Natural killer cell (primary cell): ENCODE measurements around the gene FBLIM1. TPM values are rescaled to one million over a fixed set of nuclear protein-coding genes. Genes with fewer than 3 reads are reported as not detected.

Experiments used
- ATAC-seq, 3 donors: fragments of 150-1000 bp in 2 of 3; fragments of 200-7000 bp in 1 of 3; cut with Tn5 transposase; 1 replicate in 1 of 3; 2 replicates in 2 of 3; pipeline ENCODE4 v1.10.0; 2021; ENCODE audit warnings: mild to moderate bottlenecking in 2 of 3, moderate library complexity in 2 of 3
- DNase-seq, 2 donors: peaks; one replicate each; pipeline versions ENCODE4 v3.0.0 to v3.0.0-alpha.2; 2013 to 2021; ENCODE audit warnings: mixed read lengths in 1 of 2
- H3K27ac ChIP-seq: one replicate; pipeline ENCODE4 v1.5.1; 2013; ENCODE audit warnings: mild to moderate bottlenecking, low read length
- H3K27me3 ChIP-seq: one replicate; pipeline ENCODE4 v1.6.1; 2013; ENCODE audit warnings: low read length; ENCODE audit not compliant: control insufficient read depth, insufficient read depth
- H3K36me3 ChIP-seq: one replicate; pipeline ENCODE4 v1.6.1; 2013; ENCODE audit warnings: low read length; ENCODE audit not compliant: control insufficient read depth, insufficient read depth
- H3K4me1 ChIP-seq: one replicate; pipeline ENCODE4 v1.6.1; 2013; ENCODE audit warnings: low read length; ENCODE audit not compliant: control insufficient read depth, insufficient read depth
- H3K4me3 ChIP-seq: one replicate; pipeline ENCODE4 v1.5.1; 2013; ENCODE audit warnings: low read length
- H3K9me3 ChIP-seq: one replicate; pipeline ENCODE4 v1.6.1; 2013; ENCODE audit warnings: low read length; ENCODE audit not compliant: control insufficient read depth, insufficient read depth
- H3K27ac Mint-ChIP-seq, 2 donors: one replicate each; pipeline ENCODE4 v1.8.0; 2022; ENCODE audit warnings: mild to moderate bottlenecking in 2 of 2, mixed read lengths in 2 of 2, moderate library complexity in 1 of 2
- H3K27me3 Mint-ChIP-seq, 2 donors: one replicate each; pipeline ENCODE4 v1.8.0; 2022; ENCODE audit warnings: low read depth in 2 of 2, mixed read lengths in 2 of 2
- H3K36me3 Mint-ChIP-seq: one replicate; pipeline ENCODE4 v1.8.0; 2022; ENCODE audit warnings: mixed read lengths
- H3K4me1 Mint-ChIP-seq, 2 donors: one replicate each; pipeline ENCODE4 v1.8.0; 2022; ENCODE audit warnings: mixed read lengths in 2 of 2
- H3K4me3 Mint-ChIP-seq: one replicate; pipeline ENCODE4 v1.8.0; 2022; ENCODE audit warnings: mild to moderate bottlenecking, moderate library complexity, mixed read lengths
- H3K9me3 Mint-ChIP-seq, 2 donors: one replicate each; pipeline ENCODE4 v1.8.0; 2022; ENCODE audit warnings: mixed read lengths in 2 of 2
- CTCF ChIP-seq: fragments of 200-600 bp; IDR thresholded peaks from one replicate; pipeline ENCODE4 v1.8.0; 2022; ENCODE audit warnings: antibody characterized with exemption
- WGBS: methylation state at CpG from one replicate; pipeline ENCODE4 v1.1.7; 2013; ENCODE audit warnings: missing lambda C conversion rate; ENCODE audit not compliant: insufficient coverage; 5-methylcytosine and 5-hydroxymethylcytosine counted together
- intact Hi-C: fragments of 100-400 bp; cut with micrococcal nuclease; formaldehyde crosslinking; loops from one replicate; pipeline ENCODE4 v1.14.2; 2022
- total RNA-seq, 4 donors: library from RNA; stranded (reverse); fragments of 120-200 nt in 1 of 4; gene quantifications; one replicate each; pipeline versions ENCODE4 v1.2.3 to v1.2.4, GENCODE V29; 2013 to 2022

FBLIM1 gene
- total RNA-seq, 3 donors from 2014 or later (not counting 1 experiment from before 2014, with no cell fraction given) = 0.39 TPM; not detected in 2

- Mint-ChIP-seq H3K9me3 (no peaks in the 10 kb centered on the region), H3K4me3 (no peak overlapping the region), H3K4me1 (peaks cover 0 to under 1% of the 10 kb centered on the region in 2 donors), H3K27me3 (no peaks in the 10 kb centered on the region), H3K27ac (peak overlapping the region in 1 of 2 donors; percentile 13), H3K36me3 (no peaks in the 10 kb centered on the region)
- H3K36me3 ChIP-seq = peaks cover 52% of the 10 kb centered on the region
- H3K4me3 ChIP-seq = no peak overlapping the region
- no peak for ATAC-seq
- no peaks in the 10 kb centered on the region for H3K27me3 ChIP-seq
- no peak for TF ChIP-seq CTCF
- intact Hi-C loops = no loop called here
- WGBS = 98% methylated on average over 11 of the region's 12 CpGs
- H3K4me1 ChIP-seq = no peaks in the 10 kb centered on the region
- DNase-seq = no peak
- H3K9me3 ChIP-seq = no peaks in the 10 kb centered on the region
- H3K27ac ChIP-seq = no peak overlapping the region
Measured at GRCh38 chr1:15719381-15720120, 39.0 kb upstream of the FBLIM1 start.

DNA sequence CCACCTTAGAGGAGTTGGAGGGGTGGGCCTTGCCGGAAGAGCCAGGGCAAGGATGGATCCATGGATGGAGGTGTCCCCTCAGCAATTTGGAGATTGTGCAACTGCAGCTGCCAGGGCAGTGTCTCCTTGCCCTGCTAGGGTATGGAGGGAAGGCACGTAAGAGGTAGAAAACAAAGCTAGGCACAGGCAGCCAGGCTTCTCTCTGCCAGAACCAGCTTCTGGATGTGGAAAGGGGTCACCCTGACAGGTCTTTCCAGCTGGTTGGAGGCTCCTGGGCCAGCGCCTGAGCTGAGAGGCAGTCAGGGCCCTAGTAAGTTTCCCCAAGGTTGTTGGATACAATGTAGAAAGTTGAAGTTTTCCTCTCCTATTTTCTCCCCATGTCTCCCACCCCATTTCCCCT is 37.7 kb upstream of the FBLIM1 start:
- no peaks in the 10 kb centered on the region for H3K27me3 ChIP-seq
- no peaks in the 10 kb centered on the region for H3K9me3 Mint-ChIP-seq
- H3K27ac Mint-ChIP-seq = no peak overlapping the region
- H3K27ac ChIP-seq = no peak overlapping the region
- no peaks in the 10 kb centered on the region for H3K36me3 Mint-ChIP-seq
- H3K36me3 ChIP-seq = peaks cover 59% of the 10 kb centered on the region
- 100% methylated on average over 3 of the region's 3 CpGs for WGBS
- no peak for DNase-seq
- ATAC-seq = no peak
- H3K4me1 Mint-ChIP-seq = no peaks in the 10 kb centered on the region
- H3K9me3 ChIP-seq = no peaks in the 10 kb centered on the region
- H3K4me1 ChIP-seq = no peaks in the 10 kb centered on the region
- no peak overlapping the region for H3K4me3 ChIP-seq
- no peak for TF ChIP-seq CTCF
- intact Hi-C loops = no loop called here
- H3K27me3 Mint-ChIP-seq = no peaks in the 10 kb centered on the region
- no peak overlapping the region for H3K4me3 Mint-ChIP-seq

- Histone ChIP-seq H3K36me3 (peaks cover 52% of the 10 kb centered on the region), H3K4me1 (no peaks in the 10 kb centered on the region), H3K27ac (no peak overlapping the region), H3K9me3 (no peaks in the 10 kb centered on the region), H3K27me3 (no peaks in the 10 kb centered on the region), H3K4me3 (no peak overlapping the region)
- intact Hi-C loops = no loop called here
- TF ChIP-seq CTCF = no peak
- H3K27me3 Mint-ChIP-seq = no peaks in the 10 kb centered on the region
- no peak overlapping the region for H3K4me3 Mint-ChIP-seq
- H3K27ac Mint-ChIP-seq = no peak overlapping the region
- no peaks in the 10 kb centered on the region for H3K9me3 Mint-ChIP-seq
- 94% methylated on average over 4 of the region's 4 CpGs for WGBS
- ATAC-seq (no peak), DNase-seq (no peak)
- no peaks in the 10 kb centered on the region for H3K36me3 Mint-ChIP-seq
- no peaks in the 10 kb centered on the region for H3K4me1 Mint-ChIP-seq
Measured at GRCh38 chr1:15722411-15722810, 36.2 kb upstream of the FBLIM1 start.
